IgD-negative memory B cell (primary cell): ENCODE results near the gene ADCY2. TPM values are rescaled to one million over a fixed set of nuclear protein-coding genes. Genes with fewer than 3 reads are reported as not detected.

Experiments used
- H3K27ac Mint-ChIP-seq, 3 donors: one replicate each; pipeline ENCODE4 v1.8.0; 2020 to 2022; ENCODE audit warnings: mild to moderate bottlenecking in 3 of 3, mixed read lengths in 3 of 3, moderate library complexity in 1 of 3
- H3K27me3 Mint-ChIP-seq: one replicate; pipeline ENCODE4 v1.8.0; 2021; ENCODE audit warnings: mixed read lengths
- H3K36me3 Mint-ChIP-seq: one replicate; pipeline ENCODE4 v1.8.0; 2020; ENCODE audit warnings: mild to moderate bottlenecking, mixed read lengths
- H3K4me1 Mint-ChIP-seq, 3 donors: one replicate each; pipeline ENCODE4 v1.8.0; 2020 to 2022; ENCODE audit warnings: mixed read lengths in 3 of 3, mild to moderate bottlenecking in 1 of 3
- H3K4me3 Mint-ChIP-seq, 4 donors: one replicate each; pipeline ENCODE4 v1.8.0; 2020 to 2022; ENCODE audit warnings: mild to moderate bottlenecking in 4 of 4, mixed read lengths in 4 of 4, moderate library complexity in 3 of 4
- H3K9me3 Mint-ChIP-seq, 3 donors: one replicate each; pipeline ENCODE4 v1.8.0; 2020 to 2021; ENCODE audit warnings: mixed read lengths in 3 of 3, mild to moderate bottlenecking in 1 of 3
- polyA plus RNA-seq: library from polyadenylated mRNA; unstranded; fragments of 300-500 nt; fragmentation: Illumina TruSeq; gene quantifications from one replicate; pipeline ENCODE4 v1.2.3, GENCODE V29; 2021

The ADCY2 gene
- polyA plus RNA-seq, 1 donor from 2014 or later: not detected

DNA sequence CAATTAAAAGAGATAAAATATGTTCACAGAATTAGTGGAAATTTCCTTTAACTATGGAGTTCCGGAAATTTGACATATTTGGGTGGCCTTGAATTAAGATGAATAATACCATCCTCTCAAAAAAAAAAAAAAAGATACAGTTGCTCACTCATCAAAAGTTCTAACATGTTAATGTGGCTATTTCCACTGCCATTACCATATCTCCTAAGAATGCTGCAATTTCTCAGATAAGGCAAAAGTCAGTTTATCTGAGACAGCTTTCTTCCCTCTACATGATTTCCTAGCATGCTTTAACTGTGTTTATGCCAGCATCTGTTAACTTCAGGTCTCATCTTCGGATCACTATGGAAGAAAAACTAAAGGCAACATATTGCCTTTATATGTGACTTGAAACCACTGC, 470.3 kb downstream of the ADCY2 start:
- Mint-ChIP-seq H3K4me3 (peak overlapping the region in 1 of 4 donors; percentile 94), H3K27ac (no peak overlapping the region), H3K4me1 (peaks cover 32 to 34% (median 33%) of the 10 kb centered on the region in 3 donors), H3K27me3 (no peaks in the 10 kb centered on the region), H3K9me3 (no peaks in the 10 kb centered on the region), H3K36me3 (peaks cover 11% of the 10 kb centered on the region)

DNA sequence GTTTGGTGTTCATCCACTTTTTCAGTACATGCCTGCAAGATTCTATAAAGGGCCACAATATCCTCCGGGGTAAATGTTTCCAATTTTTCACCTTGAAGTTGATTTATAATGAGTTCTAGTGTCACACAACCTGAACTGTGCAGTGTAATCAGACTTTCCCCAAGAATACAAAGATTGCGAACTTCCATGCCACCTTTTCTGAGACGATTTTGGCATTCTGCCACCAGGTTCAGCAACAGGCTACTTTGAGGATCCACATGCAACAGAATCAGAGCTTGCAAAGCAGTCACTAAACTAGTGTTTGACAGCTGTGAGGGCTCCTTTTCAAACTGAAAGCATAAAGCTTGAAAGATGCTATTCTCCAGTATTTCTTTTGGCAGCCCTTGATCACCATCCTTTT, 471.3 kb downstream of the ADCY2 start:
- Mint-ChIP-seq H3K27ac (peak overlapping the region in 1 of 3 donors; percentile 26), H3K36me3 (peaks cover 11% of the 10 kb centered on the region), H3K4me3 (peak overlapping the region in 3 of 4 donors; percentile 8 to 94 (median 91)), H3K4me1 (peaks cover 40 to 43% (median 43%) of the 10 kb centered on the region in 3 donors), H3K27me3 (no peaks in the 10 kb centered on the region), H3K9me3 (no peaks in the 10 kb centered on the region)

DNA sequence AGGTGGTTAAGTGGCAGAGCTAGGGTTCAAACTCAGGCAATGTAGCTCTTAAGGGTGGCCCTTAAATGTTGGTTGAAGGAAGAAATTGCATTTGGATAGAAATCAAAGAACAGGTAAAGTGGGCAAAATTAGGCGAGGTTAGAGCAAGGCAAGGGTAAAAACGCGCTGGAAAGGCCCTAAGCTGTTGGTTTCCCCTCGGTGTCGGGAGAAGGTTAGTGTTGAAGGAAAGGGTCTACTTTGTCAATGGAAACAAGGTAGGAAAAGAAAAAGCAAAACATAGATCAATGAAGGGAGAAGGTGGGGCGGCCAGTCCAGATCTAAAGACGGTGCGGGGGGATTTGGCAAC, 472.5 kb downstream of the ADCY2 start:
- H3K9me3 Mint-ChIP-seq: no peaks in the 10 kb centered on the region
- H3K27me3 Mint-ChIP-seq: no peaks in the 10 kb centered on the region
- peak overlapping the region; percentile 91 to 99 (median 94) for H3K4me3 Mint-ChIP-seq
- H3K27ac Mint-ChIP-seq: peak overlapping the region; percentile 68 to 92 (median 77)
- H3K36me3 Mint-ChIP-seq: peaks cover 7% of the 10 kb centered on the region
- peaks cover 49 to 53% (median 53%) of the 10 kb centered on the region in 3 donors for H3K4me1 Mint-ChIP-seq

DNA sequence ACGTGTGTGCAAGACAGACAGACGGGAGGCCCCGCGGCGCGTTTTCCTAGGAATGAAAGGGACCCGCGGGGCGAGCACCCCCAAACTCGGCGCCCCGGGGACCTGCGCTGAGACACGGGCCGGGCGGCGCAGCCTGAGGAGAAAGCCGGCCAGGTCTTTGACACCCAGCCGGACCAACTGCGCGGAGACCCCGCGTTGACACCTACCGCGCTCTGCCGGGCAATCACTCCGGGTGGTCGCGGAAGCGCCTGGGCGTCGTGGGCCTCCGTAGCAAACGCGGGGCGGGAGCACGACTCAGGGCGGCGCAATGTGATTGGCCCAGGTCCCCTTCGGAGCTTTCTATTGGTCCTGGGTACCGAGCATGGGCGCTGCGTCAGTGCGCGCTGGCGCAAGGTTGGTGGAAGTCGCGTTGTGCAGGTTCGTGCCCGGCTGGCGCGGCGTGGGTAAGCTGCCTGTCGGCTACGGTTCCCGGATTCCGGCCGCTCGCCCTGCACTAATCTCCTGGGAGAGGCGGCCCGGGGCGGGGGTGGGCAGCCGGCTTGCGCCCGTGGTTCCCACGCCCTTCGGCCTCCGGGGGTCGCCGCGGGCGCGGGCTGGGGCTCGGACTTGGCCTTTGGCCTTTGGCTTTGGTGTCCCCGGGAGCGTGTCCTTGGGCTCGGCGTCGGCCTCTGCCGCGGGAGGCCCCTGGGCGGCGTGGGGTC, 473.0 kb downstream of the ADCY2 start, which contains the start of the genes FASTKD3 and MTRR:
FASTKD3 (minus strand) TSS at position 259 of the 701 bp plus-strand sequence. CDS start 948 bp downstream, outside the sequence.
MTRR (plus strand) TSS at position 376 of the 701 bp plus-strand sequence. CDS start 1,647 bp downstream, outside the sequence.
- Mint-ChIP-seq H3K27ac (peak within 1 kb of the TSS; percentile 68 to 92 (median 77)), H3K4me3 (peak within 1 kb of the TSS; percentile 91 to 99 (median 94)), H3K9me3 (no peaks in the 10 kb centered on the region), H3K4me1 (peaks cover 53 to 58% (median 53%) of the 10 kb centered on the region in 3 donors), H3K27me3 (no peaks in the 10 kb centered on the region), H3K36me3 (peaks cover 7% of the 10 kb centered on the region)

DNA sequence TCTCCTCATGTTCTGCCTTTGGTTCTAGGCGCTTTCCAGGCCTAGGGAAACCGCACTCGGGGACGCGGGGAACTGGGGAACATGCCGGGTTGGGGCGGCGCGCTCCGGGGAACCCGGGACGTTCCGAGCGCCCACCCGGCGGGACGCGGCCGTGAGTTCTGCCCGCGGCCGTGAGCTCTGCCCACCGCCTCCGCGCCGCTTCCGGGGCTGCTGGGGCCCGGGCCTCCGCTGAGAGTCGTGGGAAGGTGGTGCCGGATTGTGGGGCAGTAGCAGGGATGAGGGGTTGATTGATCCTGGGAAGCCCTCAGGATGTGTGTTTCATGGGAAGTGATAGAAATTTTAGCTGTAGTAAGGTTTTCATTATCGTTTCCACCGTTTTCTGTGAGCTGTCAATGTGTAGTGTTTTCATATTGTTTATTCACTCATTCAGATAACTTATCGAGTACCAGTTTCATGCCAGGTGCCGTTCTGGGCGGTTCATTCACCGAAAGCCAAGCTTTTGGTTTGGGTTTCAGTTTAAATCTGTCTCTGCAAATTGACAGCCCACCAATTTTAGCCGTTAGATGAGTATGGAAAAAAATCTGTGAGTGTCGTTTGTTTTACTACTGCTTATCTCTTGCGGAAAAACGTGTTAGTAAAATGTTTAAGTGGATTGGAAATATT, 473.7 kb downstream of the ADCY2 start:
- H3K27ac Mint-ChIP-seq: peak overlapping the region; percentile 68 to 82 (median 75)
- H3K36me3 Mint-ChIP-seq: peaks cover 9% of the 10 kb centered on the region
- H3K27me3 Mint-ChIP-seq: no peaks in the 10 kb centered on the region
- no peaks in the 10 kb centered on the region for H3K9me3 Mint-ChIP-seq
- peaks cover 55 to 60% (median 55%) of the 10 kb centered on the region in 3 donors for H3K4me1 Mint-ChIP-seq
- peak overlapping the region; percentile 91 to 97 (median 94) for H3K4me3 Mint-ChIP-seq

DNA sequence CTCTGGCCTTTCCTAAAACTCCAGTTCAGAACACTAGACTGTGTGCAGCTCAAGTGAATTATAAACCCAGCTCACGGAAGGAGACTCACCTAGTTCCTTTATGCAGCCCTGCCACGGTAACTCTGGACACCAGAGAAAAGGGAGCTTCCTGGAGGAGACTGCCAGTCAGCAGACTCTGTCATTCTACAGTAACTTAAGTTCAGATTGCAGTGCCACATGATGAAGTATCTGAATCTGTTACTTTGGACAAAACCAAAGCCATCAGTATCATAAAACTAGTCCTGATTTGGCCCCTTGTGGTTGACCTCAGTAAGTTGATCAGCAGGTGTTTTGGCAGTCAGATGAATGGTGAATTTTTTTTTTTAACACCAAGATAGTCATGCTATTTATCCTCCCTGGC, 475.7 kb downstream of the ADCY2 start:
- H3K27ac Mint-ChIP-seq: peak overlapping the region; percentile 11 to 79 (median 59)
- peaks cover 12% of the 10 kb centered on the region for H3K36me3 Mint-ChIP-seq
- peak overlapping the region in 2 of 4 donors; percentile 82 to 94 for H3K4me3 Mint-ChIP-seq
- no peaks in the 10 kb centered on the region for H3K9me3 Mint-ChIP-seq
- H3K4me1 Mint-ChIP-seq: peaks cover 47 to 54% (median 53%) of the 10 kb centered on the region in 3 donors
- no peaks in the 10 kb centered on the region for H3K27me3 Mint-ChIP-seq

DNA sequence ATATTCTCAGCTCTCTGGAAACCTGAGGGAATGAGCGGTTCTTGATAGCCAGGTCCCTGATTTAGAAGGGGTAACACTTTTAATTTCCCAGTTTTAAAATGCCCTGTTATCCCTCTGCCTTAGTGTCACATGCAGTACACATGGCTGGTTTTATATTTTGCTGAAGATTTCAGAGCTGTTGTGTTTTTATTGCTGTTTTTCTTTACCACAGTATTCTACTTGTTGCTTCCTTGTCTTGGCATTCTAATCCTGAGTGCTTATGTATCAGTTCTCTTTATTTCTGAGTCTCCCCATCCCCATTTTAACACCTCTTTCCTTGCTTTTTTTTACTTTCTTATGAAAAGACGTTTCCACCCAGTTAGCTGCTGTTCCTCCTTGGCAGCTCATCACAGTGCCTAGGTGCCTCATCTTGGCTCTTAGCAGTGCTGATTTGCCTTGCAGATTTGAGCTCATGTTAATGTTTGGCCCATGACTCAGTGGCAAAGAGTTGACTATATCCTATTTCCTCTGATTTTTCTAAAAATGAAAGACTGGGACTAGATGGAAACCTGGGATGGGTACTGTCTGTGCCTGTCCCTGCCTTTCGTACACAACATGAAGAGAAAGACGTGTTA, 476.7 kb downstream of the ADCY2 start:
- Mint-ChIP-seq H3K9me3 (no peaks in the 10 kb centered on the region), H3K36me3 (peaks cover 9% of the 10 kb centered on the region)

DNA sequence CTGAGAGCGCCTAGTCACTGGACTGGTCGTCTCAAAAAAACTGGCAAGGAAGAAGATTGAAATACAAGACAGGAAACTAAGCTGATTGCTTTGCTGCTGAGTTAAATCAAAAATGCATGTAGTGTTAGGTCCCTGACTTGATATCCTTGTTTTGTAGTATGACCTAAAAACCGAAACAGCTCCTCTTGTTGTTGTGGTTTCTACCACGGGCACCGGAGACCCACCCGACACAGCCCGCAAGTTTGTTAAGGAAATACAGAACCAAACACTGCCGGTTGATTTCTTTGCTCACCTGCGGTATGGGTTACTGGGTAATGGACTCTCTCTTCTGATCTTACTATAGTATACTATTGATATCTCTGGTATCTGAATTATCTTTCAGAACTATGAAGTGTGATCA, 477.3 kb downstream of the ADCY2 start:
- no peaks in the 10 kb centered on the region for H3K27me3 Mint-ChIP-seq

More for the DNA sequence above, 476.7 kb downstream of the ADCY2 start:
- no peaks in the 10 kb centered on the region for H3K27me3 Mint-ChIP-seq
- H3K4me3 Mint-ChIP-seq: peak overlapping the region; percentile 41 to 88 (median 72)
- peaks cover 47 to 50% (median 49%) of the 10 kb centered on the region in 3 donors for H3K4me1 Mint-ChIP-seq
- H3K27ac Mint-ChIP-seq: peak overlapping the region; percentile 36 to 88 (median 79)

DNA sequence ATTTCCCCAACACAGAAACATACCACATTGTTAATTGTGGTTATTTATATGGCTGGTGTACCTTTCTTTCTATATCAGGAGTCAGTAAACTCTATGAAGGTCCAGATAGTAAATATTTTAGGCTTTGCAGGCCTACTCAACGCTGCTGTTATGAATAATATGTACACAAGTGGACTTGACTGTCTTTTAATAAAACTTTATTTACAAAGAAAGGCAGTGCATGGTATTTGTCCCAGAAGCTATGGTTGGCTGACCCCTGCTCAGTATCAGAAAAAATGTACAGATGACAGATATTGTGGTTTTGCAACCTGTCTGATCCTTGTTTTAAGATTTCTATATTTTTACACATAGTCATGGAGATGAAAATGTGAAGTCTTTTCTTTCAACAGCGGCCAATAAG, 478.7 kb downstream of the ADCY2 start:
- no peak overlapping the region for H3K27ac Mint-ChIP-seq
- H3K27me3 Mint-ChIP-seq: no peaks in the 10 kb centered on the region
- peaks cover 5% of the 10 kb centered on the region for H3K36me3 Mint-ChIP-seq
- H3K4me1 Mint-ChIP-seq: peaks cover 41 to 42% (median 41%) of the 10 kb centered on the region in 3 donors
- H3K9me3 Mint-ChIP-seq: no peaks in the 10 kb centered on the region
- no peak overlapping the region for H3K4me3 Mint-ChIP-seq

More for the DNA sequence above, 477.3 kb downstream of the ADCY2 start:
- Mint-ChIP-seq H3K27ac (peak overlapping the region; percentile 36 to 88 (median 65)), H3K4me1 (peaks cover 44 to 46% (median 44%) of the 10 kb centered on the region in 3 donors), H3K4me3 (peak overlapping the region; percentile 41 to 88 (median 72)), H3K9me3 (no peaks in the 10 kb centered on the region), H3K36me3 (peaks cover 8% of the 10 kb centered on the region)

DNA sequence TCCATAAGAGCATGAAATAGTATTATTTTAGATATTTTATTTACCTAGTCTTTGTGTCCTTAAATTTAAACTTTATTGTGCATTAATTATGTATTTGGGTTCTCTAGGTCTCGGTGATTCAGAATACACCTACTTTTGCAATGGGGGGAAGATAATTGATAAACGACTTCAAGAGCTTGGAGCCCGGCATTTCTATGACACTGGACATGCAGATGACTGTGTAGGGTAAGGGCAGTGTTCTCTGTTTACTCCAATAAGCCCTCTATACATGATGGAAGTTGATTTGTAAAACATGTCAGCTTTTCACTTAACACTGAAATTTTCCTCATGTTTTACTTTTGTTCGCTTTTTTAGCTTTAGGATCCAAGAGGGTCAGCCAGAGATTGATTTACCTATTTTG, 479.2 kb downstream of the ADCY2 start:
- H3K27ac Mint-ChIP-seq: no peak overlapping the region

DNA sequence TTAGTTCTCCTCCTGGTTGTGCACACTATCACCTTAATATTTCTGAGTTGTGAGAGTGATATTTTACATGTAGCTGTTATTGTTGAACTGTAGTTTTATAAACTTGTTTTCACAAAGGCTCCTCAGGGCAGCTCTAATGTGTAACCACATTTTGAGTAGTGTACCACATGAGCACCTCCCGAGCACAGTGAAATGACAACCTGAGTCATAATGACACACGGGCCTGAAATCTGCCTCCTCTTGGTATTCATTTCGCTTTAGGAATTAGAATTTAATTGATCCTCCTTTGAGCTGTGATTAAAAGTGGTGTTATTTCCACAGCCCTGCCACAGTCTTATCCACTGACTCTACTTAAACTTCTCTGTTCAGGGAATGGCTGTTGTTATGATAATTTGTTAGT, 480.9 kb downstream of the ADCY2 start:
- Mint-ChIP-seq H3K4me3 (no peak overlapping the region), H3K4me1 (peaks cover 22 to 25% (median 25%) of the 10 kb centered on the region in 3 donors), H3K27me3 (no peaks in the 10 kb centered on the region), H3K36me3 (peaks cover 13% of the 10 kb centered on the region), H3K27ac (no peak overlapping the region), H3K9me3 (no peaks in the 10 kb centered on the region)

More for the DNA sequence above, 479.2 kb downstream of the ADCY2 start:
- no peaks in the 10 kb centered on the region for H3K9me3 Mint-ChIP-seq
- H3K36me3 Mint-ChIP-seq: peaks cover 5% of the 10 kb centered on the region
- H3K4me1 Mint-ChIP-seq: peaks cover 36 to 39% (median 36%) of the 10 kb centered on the region in 3 donors
- H3K27me3 Mint-ChIP-seq: no peaks in the 10 kb centered on the region
- no peak overlapping the region for H3K4me3 Mint-ChIP-seq

DNA sequence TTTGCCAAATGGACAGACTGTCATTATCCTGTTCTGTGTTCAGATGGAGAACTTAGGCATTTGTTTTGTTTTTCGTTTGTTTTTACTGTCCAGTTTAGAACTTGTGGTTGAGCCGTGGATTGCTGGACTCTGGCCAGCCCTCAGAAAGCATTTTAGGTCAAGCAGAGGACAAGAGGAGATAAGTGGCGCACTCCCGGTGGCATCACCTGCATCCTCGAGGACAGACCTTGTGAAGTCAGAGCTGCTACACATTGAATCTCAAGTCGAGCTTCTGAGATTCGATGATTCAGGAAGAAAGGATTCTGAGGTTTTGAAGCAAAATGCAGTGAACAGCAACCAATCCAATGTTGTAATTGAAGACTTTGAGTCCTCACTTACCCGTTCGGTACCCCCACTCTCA, 481.9 kb downstream of the ADCY2 start:
- Mint-ChIP-seq H3K27ac (no peak overlapping the region), H3K9me3 (no peaks in the 10 kb centered on the region), H3K4me1 (peaks cover 16 to 18% (median 17%) of the 10 kb centered on the region in 3 donors), H3K4me3 (no peak overlapping the region), H3K36me3 (peaks cover 14% of the 10 kb centered on the region), H3K27me3 (no peaks in the 10 kb centered on the region)

DNA sequence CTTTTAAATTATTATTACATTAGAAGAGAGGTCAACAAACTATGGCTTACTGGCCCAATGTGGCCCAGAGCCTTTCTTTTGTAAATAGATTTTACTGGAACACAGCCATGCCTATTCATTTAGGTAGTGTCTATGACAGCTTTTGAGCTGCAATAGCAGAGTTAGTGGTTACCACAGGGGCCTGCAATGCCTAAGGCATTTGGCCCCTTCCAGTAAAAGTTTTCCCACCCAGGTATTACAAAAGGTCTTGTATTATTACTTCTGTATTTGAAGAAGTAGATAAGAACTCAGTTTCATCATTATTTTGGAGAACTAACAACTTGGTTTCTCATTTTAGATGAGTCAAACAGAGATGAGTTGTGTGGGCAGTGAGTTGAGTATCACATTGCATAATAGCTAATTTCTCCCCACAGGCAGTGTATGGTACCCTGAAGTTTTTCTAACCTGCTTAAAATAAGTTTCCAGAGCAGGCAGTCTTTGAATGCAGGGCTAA, 482.5 kb downstream of the ADCY2 start:
- peaks cover 15% of the 10 kb centered on the region for H3K36me3 Mint-ChIP-seq
- H3K4me1 Mint-ChIP-seq: peaks cover 10 to 13% (median 12%) of the 10 kb centered on the region in 3 donors
- no peak overlapping the region for H3K4me3 Mint-ChIP-seq
- H3K9me3 Mint-ChIP-seq: no peaks in the 10 kb centered on the region
- no peaks in the 10 kb centered on the region for H3K27me3 Mint-ChIP-seq
- no peak overlapping the region for H3K27ac Mint-ChIP-seq
